HFFc6 (cell line): ENCODE data around the gene KRTAP10-10. TPM values are rescaled to one million over a fixed set of nuclear protein-coding genes. Genes with fewer than 3 reads are reported as not detected.
"Not testable (repeated sequence)": the region's sequence is repeated elsewhere in the genome, so short reads cannot be mapped to it uniquely, and the experiment has no call there.

ENCODE experiments used
- DNase-seq: peaks from one replicate; pipeline ENCODE4 v3.0.0-alpha.2; 2018
- H3K27ac Mint-ChIP-seq: 2 replicates; pipeline ENCODE4 v1.8.0; 2020; ENCODE audit warnings: mild to moderate bottlenecking, mixed read lengths
- H3K27me3 Mint-ChIP-seq: 2 replicates; pipeline ENCODE4 v1.8.0; 2021; ENCODE audit warnings: mild to moderate bottlenecking, moderate library complexity, mixed read lengths; ENCODE audit not compliant: insufficient read depth
- H3K36me3 Mint-ChIP-seq: 2 replicates; pipeline ENCODE4 v1.8.0; 2021; ENCODE audit warnings: low read depth, mixed read lengths
- H3K4me1 Mint-ChIP-seq: 2 replicates; pipeline ENCODE4 v1.8.0; 2020; ENCODE audit warnings: low read depth, mixed read lengths
- H3K4me3 Mint-ChIP-seq: 2 replicates; pipeline ENCODE4 v1.8.0; 2020; ENCODE audit warnings: mild to moderate bottlenecking, moderate library complexity, mixed read lengths
- H3K9me3 Mint-ChIP-seq: 2 replicates; pipeline ENCODE4 v1.8.0; 2020; ENCODE audit warnings: mild to moderate bottlenecking, mixed read lengths
- long read RNA-seq: library from polyadenylated mRNA; unstranded; transcript quantifications from one replicate; pipeline ENCODE4 v2.0.0, GENCODE V29; 2019
- total RNA-seq, 6 experiments: library from RNA; stranded (reverse); fragmentation: NEBNext Ultra II Directional; extraction: Animal tissue kit (Norgen Biotek cat#: 25700); gene quantifications; 2 replicates in 1 of 6; 3 replicates in 5 of 6; pipeline ENCODE4 v1.2.3, GENCODE V29; 2021
- TF ChIP-seq, protein P1 (sequence below): fragments of 200-600 bp; sonication (generic); IDR thresholded peaks from 2 replicates; pipeline ENCODE4 v1.5.0; 2021; ENCODE audit warnings: antibody characterized with exemption, mild to moderate bottlenecking

KRTAP10-10 gene, protein sequence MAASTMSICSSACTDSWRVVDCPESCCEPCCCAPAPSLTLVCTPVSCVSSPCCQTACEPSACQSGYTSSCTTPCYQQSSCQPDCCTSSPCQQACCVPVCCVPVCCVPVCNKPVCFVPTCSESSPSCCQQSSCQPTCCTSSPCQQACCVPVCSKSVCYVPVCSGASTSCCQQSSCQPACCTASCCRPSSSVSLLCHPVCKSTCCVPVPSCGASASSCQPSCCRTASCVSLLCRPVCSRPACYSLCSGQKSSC
- total RNA-seq: not detected
- long read RNA-seq: 0 reads

DNA sequence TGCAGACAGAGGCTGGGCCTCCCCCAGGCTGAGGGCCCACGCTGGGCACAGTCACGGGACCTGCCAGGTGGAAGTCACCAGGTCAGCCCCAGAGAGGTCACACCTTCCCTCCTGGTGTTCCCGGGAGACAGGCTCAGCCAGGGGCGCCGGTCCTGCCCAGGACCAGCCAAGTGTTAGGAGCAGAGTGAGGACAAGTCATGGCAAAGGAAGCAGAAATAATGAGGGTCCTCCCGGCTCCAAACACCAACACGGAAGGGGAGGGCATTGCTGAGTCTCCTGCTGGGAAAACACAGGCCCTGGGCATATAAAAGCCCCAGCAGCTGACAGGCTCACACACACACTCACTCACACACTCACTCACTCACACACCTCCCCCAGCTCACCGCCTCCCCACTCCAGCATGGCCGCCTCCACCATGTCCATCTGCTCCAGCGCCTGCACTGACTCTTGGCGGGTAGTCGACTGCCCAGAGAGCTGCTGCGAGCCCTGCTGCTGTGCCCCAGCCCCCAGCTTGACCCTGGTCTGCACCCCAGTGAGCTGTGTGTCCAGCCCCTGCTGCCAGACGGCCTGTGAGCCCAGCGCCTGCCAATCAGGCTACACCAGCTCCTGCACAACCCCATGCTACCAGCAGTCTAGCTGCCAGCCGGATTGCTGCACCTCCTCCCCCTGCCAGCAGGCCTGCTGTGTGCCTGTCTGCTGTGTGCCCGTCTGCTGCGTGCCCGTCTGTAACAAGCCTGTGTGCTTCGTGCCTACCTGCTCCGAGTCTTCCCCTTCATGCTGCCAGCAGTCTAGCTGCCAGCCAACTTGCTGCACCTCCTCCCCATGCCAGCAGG, at the start of gene KRTAP10-10:
Gene KRTAP10-10 (plus strand): TSS at position 339 of the 833 bp plus-strand sequence. CDS start 62 bp downstream, at position 401.
- Mint-ChIP-seq H3K4me1 (no peaks in the 10 kb centered on the region), H3K4me3 (no peak within 1 kb of the TSS), H3K27ac (no peak within 1 kb of the TSS), H3K9me3 (peaks cover 29% of the 10 kb centered on the region), H3K27me3 (peaks cover 8% of the 10 kb centered on the region), H3K36me3 (peaks cover 5% of the 10 kb centered on the region; the same call in 1 of the 2 replicates)
- TF ChIP-seq, protein P1, sequence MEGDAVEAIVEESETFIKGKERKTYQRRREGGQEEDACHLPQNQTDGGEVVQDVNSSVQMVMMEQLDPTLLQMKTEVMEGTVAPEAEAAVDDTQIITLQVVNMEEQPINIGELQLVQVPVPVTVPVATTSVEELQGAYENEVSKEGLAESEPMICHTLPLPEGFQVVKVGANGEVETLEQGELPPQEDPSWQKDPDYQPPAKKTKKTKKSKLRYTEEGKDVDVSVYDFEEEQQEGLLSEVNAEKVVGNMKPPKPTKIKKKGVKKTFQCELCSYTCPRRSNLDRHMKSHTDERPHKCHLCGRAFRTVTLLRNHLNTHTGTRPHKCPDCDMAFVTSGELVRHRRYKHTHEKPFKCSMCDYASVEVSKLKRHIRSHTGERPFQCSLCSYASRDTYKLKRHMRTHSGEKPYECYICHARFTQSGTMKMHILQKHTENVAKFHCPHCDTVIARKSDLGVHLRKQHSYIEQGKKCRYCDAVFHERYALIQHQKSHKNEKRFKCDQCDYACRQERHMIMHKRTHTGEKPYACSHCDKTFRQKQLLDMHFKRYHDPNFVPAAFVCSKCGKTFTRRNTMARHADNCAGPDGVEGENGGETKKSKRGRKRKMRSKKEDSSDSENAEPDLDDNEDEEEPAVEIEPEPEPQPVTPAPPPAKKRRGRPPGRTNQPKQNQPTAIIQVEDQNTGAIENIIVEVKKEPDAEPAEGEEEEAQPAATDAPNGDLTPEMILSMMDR: no peak
- DNase-seq: no peak

DNA sequence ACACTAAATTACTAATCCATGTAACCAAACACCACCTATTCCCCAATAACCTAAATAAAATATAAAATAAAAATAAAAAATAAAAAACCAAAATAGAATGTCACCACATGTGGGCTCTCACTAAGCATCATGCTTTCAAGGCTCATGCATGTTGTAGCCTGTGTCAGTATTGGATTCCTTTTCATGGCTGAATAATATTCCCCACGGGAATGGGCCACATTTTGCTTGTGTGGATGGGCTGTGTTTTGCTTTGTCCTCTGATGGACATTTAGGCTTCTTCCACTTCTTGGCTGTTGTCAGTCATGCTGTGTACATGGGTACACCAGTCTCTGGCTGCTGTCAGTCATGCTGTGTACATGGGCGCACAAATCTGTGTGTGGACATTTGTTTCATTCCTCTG, 48.1 kb upstream of the KRTAP10-10 start:
- no peak overlapping the region for H3K27ac Mint-ChIP-seq
- no peaks in the 10 kb centered on the region; the same call in 1 of the 2 replicates for H3K36me3 Mint-ChIP-seq
- DNase-seq: no peak
- peaks cover 5% of the 10 kb centered on the region for H3K27me3 Mint-ChIP-seq
- TF ChIP-seq, protein P1: no peak
- peaks cover 15% of the 10 kb centered on the region for H3K9me3 Mint-ChIP-seq
- H3K4me3 Mint-ChIP-seq: no peak overlapping the region
- H3K4me1 Mint-ChIP-seq: peaks cover 9% of the 10 kb centered on the region; the same call in 1 of the 2 replicates

DNA sequence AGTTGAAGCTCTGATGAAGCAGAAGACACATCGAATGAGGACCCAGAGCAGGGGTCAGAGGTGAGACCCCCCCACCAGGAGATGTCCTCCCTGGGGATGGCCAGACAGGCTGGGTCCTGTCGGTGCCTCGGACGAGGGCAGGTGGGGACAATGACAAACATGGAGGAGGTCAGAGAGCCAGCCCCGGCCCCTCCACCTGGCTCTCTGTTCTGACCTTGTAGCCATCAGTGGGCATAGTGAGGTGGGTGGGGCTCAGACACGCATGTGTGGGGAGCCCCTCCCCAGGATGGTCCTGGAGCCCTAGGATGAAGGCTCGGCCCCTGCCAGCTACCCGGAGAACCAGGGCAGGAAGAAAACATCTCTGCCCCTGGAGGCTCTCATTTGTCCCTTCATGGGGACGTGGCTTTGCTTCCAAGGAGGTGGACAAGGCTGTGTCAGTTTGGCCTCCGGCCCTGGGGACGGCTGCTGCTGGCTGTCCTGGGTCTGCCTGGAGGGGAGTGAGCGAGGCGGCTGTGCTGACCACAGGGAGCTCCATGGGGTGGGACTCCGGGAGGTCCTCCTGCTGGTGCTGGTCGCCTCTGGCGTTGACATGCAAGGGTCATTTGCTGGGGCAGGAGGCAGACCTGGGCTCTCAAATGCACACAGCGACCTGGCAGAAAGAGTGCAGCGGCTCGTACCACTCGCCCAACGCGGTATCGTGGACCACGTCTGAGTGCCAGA, 47.4 kb upstream of the KRTAP10-10 start:
- H3K27me3 Mint-ChIP-seq: peaks cover 7% of the 10 kb centered on the region
- peaks cover 15% of the 10 kb centered on the region for H3K9me3 Mint-ChIP-seq
- H3K36me3 Mint-ChIP-seq: no peaks in the 10 kb centered on the region; the same call in 1 of the 2 replicates
- no peak for DNase-seq
- no peak overlapping the region for H3K27ac Mint-ChIP-seq
- no peak overlapping the region for H3K4me3 Mint-ChIP-seq
- TF ChIP-seq, protein P1: no peak
- H3K4me1 Mint-ChIP-seq: peaks cover 9% of the 10 kb centered on the region; the same call in 1 of the 2 replicates

DNA sequence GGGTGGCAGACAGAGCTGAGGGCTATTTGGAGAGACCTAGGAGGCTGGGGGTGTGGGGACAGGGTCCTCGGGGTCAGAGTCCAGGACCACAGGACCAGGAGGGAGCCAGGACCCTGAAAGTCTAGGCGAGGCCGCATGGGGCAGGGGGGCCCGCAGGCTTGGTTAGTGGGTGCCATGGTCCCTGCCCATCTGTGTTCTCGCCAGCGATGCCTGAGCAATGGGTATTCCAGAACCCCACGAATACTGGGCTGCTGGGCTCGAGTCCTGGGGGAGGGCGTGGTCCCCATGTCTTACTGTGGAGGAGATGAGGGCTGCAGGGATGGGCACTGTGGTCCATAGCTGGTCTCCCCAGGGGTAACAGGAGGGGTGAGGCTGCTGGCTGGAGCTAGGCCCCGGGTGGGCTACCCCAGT, 46.8 kb upstream of the KRTAP10-10 start:
- H3K27me3 Mint-ChIP-seq: peaks cover 9% of the 10 kb centered on the region
- H3K36me3 Mint-ChIP-seq: no peaks in the 10 kb centered on the region; the same call in 1 of the 2 replicates
- no peak for DNase-seq
- peaks cover 9% of the 10 kb centered on the region; the same call in 1 of the 2 replicates for H3K4me1 Mint-ChIP-seq
- no peak overlapping the region for H3K27ac Mint-ChIP-seq
- H3K9me3 Mint-ChIP-seq: peaks cover 13% of the 10 kb centered on the region
- TF ChIP-seq, protein P1: no peak
- H3K4me3 Mint-ChIP-seq: no peak overlapping the region

DNA sequence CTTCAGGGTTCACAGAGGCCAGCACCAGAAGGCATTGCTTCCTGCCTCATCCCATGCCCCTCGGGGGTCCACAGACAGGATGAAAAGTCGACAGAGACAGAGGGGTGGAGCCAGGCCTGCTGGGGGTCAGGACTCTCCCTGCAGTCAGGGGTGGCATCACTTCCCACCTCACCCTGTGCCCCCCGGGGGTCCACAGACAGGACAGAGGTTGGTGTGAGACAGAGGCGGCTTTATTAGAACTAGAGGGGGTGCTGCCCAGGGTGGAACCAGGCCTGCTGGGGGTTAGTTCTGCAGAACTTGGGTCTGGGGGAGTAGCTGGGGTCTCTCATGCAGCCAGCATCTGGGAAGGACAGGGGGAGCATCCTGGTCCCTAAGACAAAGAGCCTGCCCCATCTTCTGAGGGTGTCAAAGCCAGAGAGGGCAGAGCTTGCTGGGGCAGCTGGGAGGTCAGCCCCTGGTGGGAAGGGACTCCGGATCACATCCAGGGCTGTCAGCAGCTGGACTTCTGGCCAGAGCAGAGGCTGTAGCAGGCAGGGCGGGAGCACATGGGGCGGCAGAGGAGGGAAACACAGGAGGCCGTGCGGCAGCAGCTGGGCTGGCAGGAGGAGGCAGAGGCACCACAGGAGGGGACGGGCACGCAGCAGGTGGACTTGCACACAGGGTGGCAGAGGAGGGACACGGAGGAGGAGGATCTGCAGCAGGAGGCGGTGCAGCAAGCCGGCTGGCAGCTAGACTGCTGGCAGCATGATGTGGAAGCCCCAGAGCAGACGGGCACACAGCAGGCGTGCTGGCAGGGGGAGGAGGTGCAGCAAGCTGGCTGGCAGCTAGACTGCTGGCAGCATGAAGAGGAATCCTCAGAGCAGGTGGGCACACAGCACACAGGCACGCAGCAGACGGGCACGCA, 46.0 kb upstream of the KRTAP10-10 start:
- H3K9me3 Mint-ChIP-seq, H3K36me3 Mint-ChIP-seq, H3K4me1 Mint-ChIP-seq, H3K27ac Mint-ChIP-seq, H3K4me3 Mint-ChIP-seq, DNase-seq: not testable (repeated sequence)
- H3K27me3 Mint-ChIP-seq: peaks cover 10% of the 10 kb centered on the region

DNA sequence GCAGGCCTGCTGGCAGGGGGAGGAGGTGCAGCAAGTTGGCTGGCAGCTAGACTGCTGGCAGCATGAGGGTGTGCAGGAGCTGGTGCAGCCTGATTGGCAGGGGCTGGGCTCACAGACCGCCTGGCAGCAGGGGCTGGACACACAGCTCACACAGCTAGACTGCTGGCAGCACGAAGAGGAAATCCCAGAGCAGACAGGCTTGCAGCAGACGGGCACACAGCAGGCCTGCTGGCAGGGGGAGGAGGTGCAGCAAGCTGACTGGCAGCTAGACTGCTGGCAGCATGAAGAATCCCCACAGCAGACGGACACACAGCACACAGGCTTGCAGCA, 45.4 kb upstream of the KRTAP10-10 start:
- H3K27ac Mint-ChIP-seq, H3K4me3 Mint-ChIP-seq, H3K36me3 Mint-ChIP-seq, DNase-seq, H3K4me1 Mint-ChIP-seq, H3K9me3 Mint-ChIP-seq, H3K27me3 Mint-ChIP-seq: not testable (repeated sequence)
